WERI-Rb-1 (cell line): ENCODE data around the gene CLK2.

Experiments
- DNase-seq: peaks from one replicate; pipeline ENCODE4 v3.0.0-alpha.2; 2020
- H3K27ac ChIP-seq: fragments of 250-450 bp; sonication (Bioruptor Pico); 2 replicates; pipeline ENCODE4 v1.5.1; 2020; ENCODE audit warnings: mild to moderate bottlenecking, moderate library complexity
- H3K27me3 ChIP-seq: fragments of 250-450 bp; sonication (Bioruptor Pico); 2 replicates; pipeline ENCODE4 v1.5.1; 2021; ENCODE audit warnings: mild to moderate bottlenecking, low read depth, moderate library complexity; ENCODE audit not compliant: insufficient read depth, severe bottlenecking
- H3K36me3 ChIP-seq: fragments of 250-450 bp; sonication (Bioruptor Pico); 2 replicates; pipeline ENCODE4 v1.5.1; 2020; ENCODE audit warnings: mild to moderate bottlenecking, moderate library complexity
- H3K4me3 ChIP-seq: 2 replicates; pipeline ENCODE4 v1.5.1; 2011; ENCODE audit warnings: low read depth, mild to moderate bottlenecking, control low read depth, low read length
- H3K9me3 ChIP-seq: fragments of 250-450 bp; sonication (Bioruptor Pico); 2 replicates; pipeline ENCODE4 v1.5.1; 2021; ENCODE audit warnings: mild to moderate bottlenecking, moderate library complexity; ENCODE audit not compliant: severe bottlenecking
- TF ChIP-seq, protein P1 (sequence below): IDR thresholded peaks from 2 replicates; pipeline ENCODE4 v1.5.1; 2011; ENCODE audit warnings: low read depth, mild to moderate bottlenecking, control low read depth, inconsistent platforms, low read length

Gene CLK2

DNA sequence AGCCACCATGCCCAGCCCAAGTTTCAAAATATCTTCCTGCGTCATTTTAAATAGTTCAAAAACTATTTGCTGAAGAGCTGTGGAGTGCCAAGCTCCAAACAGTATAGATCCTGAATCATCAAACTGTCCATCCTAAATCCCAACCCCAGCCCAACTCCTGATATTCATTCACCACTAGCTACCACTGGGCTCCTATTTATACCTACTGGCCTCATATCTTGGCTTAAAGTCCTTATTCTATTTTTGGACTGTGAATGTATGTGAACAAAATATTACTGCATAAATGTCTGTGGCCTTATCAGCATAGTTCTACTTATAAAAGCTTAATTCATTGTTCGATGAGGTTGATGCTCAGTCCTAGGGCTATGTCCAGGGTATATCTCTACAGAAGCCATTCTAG lies 5.9 kb downstream of the CLK2 start:
- TF ChIP-seq, protein P1, sequence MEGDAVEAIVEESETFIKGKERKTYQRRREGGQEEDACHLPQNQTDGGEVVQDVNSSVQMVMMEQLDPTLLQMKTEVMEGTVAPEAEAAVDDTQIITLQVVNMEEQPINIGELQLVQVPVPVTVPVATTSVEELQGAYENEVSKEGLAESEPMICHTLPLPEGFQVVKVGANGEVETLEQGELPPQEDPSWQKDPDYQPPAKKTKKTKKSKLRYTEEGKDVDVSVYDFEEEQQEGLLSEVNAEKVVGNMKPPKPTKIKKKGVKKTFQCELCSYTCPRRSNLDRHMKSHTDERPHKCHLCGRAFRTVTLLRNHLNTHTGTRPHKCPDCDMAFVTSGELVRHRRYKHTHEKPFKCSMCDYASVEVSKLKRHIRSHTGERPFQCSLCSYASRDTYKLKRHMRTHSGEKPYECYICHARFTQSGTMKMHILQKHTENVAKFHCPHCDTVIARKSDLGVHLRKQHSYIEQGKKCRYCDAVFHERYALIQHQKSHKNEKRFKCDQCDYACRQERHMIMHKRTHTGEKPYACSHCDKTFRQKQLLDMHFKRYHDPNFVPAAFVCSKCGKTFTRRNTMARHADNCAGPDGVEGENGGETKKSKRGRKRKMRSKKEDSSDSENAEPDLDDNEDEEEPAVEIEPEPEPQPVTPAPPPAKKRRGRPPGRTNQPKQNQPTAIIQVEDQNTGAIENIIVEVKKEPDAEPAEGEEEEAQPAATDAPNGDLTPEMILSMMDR, result no peak
- Histone ChIP-seq H3K36me3 (peaks cover 100% of the 10 kb centered on the region), H3K27me3 (no peaks in the 10 kb centered on the region), H3K4me3 (no peak overlapping the region), H3K9me3 (no peaks in the 10 kb centered on the region), H3K27ac (no peak overlapping the region)
- DNase-seq, result no peak

DNA sequence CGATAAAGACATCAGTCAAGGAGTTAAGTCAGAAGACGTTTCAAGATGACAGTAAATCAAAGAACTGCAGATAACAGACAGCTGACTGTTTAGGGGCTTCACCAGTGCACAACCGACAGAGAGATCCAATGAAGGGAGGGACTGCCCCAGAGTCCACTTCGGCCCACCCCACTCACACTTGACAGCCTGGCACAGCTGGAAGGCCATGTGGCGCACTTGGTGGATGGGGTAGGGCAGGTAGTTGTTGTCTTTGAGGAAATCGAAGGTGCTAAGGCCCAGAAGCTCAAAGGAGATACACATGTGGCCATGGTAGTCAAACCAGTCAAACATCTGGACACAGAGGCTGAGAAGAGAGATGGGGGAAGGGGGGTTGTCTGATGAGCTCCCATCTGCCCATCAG lies 6.8 kb downstream of the CLK2 start:
- Histone ChIP-seq H3K27me3 (no peaks in the 10 kb centered on the region), H3K9me3 (no peaks in the 10 kb centered on the region), H3K27ac (no peak overlapping the region), H3K4me3 (no peak overlapping the region), H3K36me3 (peaks cover 93% of the 10 kb centered on the region)
- no peak for DNase-seq
- TF ChIP-seq, protein P1, result no peak

DNA sequence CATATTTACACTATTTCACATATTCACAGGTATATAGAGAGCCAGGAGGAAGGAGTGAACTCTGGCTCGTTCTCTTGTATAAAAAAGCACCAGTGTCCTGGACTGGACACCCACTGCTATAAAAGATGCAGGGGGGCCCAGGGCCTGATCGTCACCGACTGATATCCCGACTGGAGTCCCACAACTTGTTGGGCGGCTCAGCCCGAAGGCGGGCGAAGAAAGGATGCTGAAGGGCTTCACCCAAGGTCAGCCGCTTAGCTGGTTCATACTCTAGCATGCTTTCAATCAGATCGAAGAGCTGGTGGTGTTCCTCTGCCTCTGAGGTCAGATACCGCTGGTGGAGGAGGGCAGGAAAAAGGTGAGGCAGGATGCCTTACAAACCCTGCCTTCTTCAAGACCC lies 10.2 kb downstream of the CLK2 start:
- Histone ChIP-seq H3K9me3 (no peaks in the 10 kb centered on the region), H3K27me3 (no peaks in the 10 kb centered on the region), H3K36me3 (peaks cover 81% of the 10 kb centered on the region), H3K4me3 (no peak overlapping the region), H3K27ac (peak overlapping the region; percentile 80; the same call in 1 of the 2 replicates)
- TF ChIP-seq, protein P1, result no peak
- no peak for DNase-seq

DNA sequence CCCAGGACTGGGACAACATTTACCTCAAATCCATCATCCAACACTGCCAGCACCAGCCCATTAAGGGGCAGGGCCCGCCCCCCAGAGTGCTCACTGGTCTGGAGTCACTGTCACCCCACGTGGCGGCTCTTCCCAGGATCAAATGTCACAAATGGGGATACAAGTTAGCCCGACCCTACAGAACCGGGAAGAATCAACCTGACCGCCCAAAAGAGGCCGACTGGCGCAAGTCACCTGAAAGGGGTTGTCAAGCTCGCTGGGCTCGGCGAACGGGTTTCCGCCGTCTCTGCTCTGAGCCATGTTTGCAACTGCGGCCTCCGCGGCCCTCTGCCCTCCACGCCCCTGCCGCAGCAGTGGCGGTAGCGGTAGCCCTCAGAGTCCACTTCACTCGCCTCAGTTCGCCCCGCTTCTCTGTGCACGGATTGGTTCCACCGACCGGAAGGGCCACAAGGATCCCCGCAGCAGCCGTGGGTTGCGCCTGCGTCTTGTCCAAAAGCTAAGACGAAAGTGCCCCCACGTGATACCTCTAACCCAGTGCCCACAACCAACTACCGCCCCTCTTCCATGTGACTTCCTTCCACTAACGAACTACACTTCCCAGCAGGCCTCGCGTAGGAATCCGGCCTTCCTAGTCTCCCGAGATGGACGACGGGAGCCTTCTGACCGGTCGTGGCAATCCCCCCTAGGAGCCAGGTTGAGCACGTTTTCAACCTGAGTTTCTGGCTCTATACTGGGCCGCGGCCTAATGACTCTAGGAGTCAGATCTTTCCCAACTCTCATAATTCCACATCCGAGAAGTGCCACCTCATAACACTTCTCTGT lies 11.2 kb downstream of the CLK2 start, which contains the start of gene SCAMP3:
TSS of gene SCAMP3 (minus strand) at position 509 of the 822 bp plus-strand sequence. CDS start at position 300, 209 bp downstream.
- H3K4me3 ChIP-seq, result peak within 1 kb of the TSS; percentile 88
- peak; percentile 100 for DNase-seq
- TF ChIP-seq, protein P1, result 0 out of 2 replicates have a peak, but pooled peaks have one; percentile 3
- no peaks in the 10 kb centered on the region for H3K9me3 ChIP-seq
- no peaks in the 10 kb centered on the region for H3K27me3 ChIP-seq
- peak within 1 kb of the TSS; percentile 80 for H3K27ac ChIP-seq
- H3K36me3 ChIP-seq, result peaks cover 76% of the 10 kb centered on the region

DNA sequence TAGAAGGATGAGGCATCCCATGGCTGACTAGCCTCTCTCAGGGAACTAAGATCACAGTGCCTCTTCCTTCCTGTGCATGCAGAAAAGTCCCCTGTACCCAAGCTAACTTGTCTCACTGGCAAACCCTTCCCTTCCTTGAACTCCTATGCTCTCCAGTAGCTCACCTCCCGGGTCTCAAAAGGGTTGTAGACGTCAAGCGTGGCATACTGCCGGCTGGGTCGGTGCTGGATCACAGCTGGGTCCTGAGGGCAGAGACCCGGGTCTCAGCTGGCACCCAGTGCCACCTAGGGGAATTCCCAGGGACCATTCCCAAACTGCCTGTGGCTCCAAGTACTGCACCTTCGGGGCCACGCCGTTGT lies 11.8 kb downstream of the CLK2 start:
- peak overlapping the region; percentile 80 for H3K27ac ChIP-seq
- DNase-seq, result no peak
- H3K36me3 ChIP-seq, result peaks cover 76% of the 10 kb centered on the region
- no peaks in the 10 kb centered on the region for H3K27me3 ChIP-seq
- H3K4me3 ChIP-seq, result peak overlapping the region; percentile 88
- TF ChIP-seq, protein P1, result peak; percentile 52
- no peaks in the 10 kb centered on the region for H3K9me3 ChIP-seq
